CD14-positive monocyte (primary cell): Measurements from ENCODE around the gene TMEM192. TPM values are rescaled to one million over a fixed set of nuclear protein-coding genes. Genes with fewer than 3 reads are reported as not detected.

Experiments used
- DNase-seq, 3 donors: peaks; one replicate each; pipeline ENCODE4 v3.0.0-alpha.2; 2011 to 2022
- H2AFZ ChIP-seq: 2 replicates; pipeline ENCODE4 v1.6.0; 2012; ENCODE audit warnings: mild to moderate bottlenecking, low read depth, low read length, inconsistent platforms; ENCODE audit not compliant: insufficient read depth, poor library complexity, severe bottlenecking
- H3K27ac ChIP-seq, 2 donors: 1 replicate in 1 of 2; 2 replicates in 1 of 2; pipeline ENCODE4 v1.5.1; 2012 to 2013; ENCODE audit warnings: low read length in 2 of 2, control low read depth in 1 of 2, inconsistent platforms in 1 of 2, low read depth in 1 of 2, mild to moderate bottlenecking in 1 of 2
- H3K27me3 ChIP-seq, 2 donors: one replicate each; pipeline versions ENCODE4 v1.6.0 to v1.6.1; 2011 to 2013; ENCODE audit warnings: low read length in 2 of 2; ENCODE audit not compliant: control insufficient read depth in 2 of 2, insufficient read depth in 2 of 2
- H3K36me3 ChIP-seq, 2 donors: replicated peaks in 1 of 2; 1 replicate in 1 of 2; 2 replicates in 1 of 2; pipeline versions ENCODE4 v1.5.1 to v1.6.1; 2012 to 2013; ENCODE audit warnings: low read length in 2 of 2, control low read depth in 1 of 2, inconsistent platforms in 1 of 2, mild to moderate bottlenecking in 1 of 2; ENCODE audit not compliant: insufficient read depth in 2 of 2, control insufficient read depth in 1 of 2
- H3K4me1 ChIP-seq, 2 donors: 1 replicate in 1 of 2; 2 replicates in 1 of 2; pipeline versions ENCODE4 v1.5.1 to v1.6.1; 2012 to 2013; ENCODE audit warnings: low read length in 2 of 2, control low read depth in 1 of 2, inconsistent platforms in 1 of 2, mild to moderate bottlenecking in 1 of 2, moderate library complexity in 1 of 2; ENCODE audit not compliant: insufficient read depth in 2 of 2, control insufficient read depth in 1 of 2
- H3K4me2 ChIP-seq: replicated peaks from 2 replicates; pipeline ENCODE3; 2012; ENCODE audit warnings: low read length, moderate library complexity, mild to moderate bottlenecking; ENCODE audit not compliant: poor library complexity, severe bottlenecking; ENCODE audit errors: extremely low read depth
- H3K4me3 ChIP-seq, 3 experiments: fragments of 200-600 bp in 1 of 3; sonication (generic) in 1 of 3; replicated peaks in 1 of 3; 1 replicate in 2 of 3; 2 replicates in 1 of 3; pipeline ENCODE4 v1.5.1; 2011 to 2013; ENCODE audit warnings: low read length in 3 of 3, mild to moderate bottlenecking in 3 of 3, control low read depth in 2 of 3, low read depth in 2 of 3, inconsistent platforms in 1 of 3, moderate library complexity in 1 of 3
- H3K79me2 ChIP-seq: 2 replicates; pipeline ENCODE4 v1.6.0; 2012; ENCODE audit warnings: mild to moderate bottlenecking, control low read depth, inconsistent platforms, low read length, moderate library complexity; ENCODE audit not compliant: insufficient read depth
- H3K9ac ChIP-seq: 2 replicates; pipeline ENCODE4 v1.6.0; 2017; ENCODE audit warnings: low read length, mild to moderate bottlenecking; ENCODE audit not compliant: insufficient read depth, poor library complexity, severe bottlenecking
- H3K9me3 ChIP-seq, 2 donors: replicated peaks in 1 of 2; 1 replicate in 1 of 2; 2 replicates in 1 of 2; pipeline versions ENCODE4 v1.5.1 to v1.6.1; 2012 to 2013; ENCODE audit warnings: low read length in 2 of 2, control low read depth in 1 of 2; ENCODE audit not compliant: control insufficient read depth in 1 of 2, insufficient read depth in 1 of 2
- H4K20me1 ChIP-seq: 2 replicates; pipeline ENCODE4 v1.6.0; 2012; ENCODE audit warnings: mild to moderate bottlenecking, low read length, control low read depth, moderate library complexity; ENCODE audit not compliant: insufficient read depth
- H3K27ac Mint-ChIP-seq, 7 donors: one replicate each; pipeline ENCODE4 v1.8.0; 2020; ENCODE audit warnings: mild to moderate bottlenecking in 7 of 7, mixed read lengths in 7 of 7, moderate library complexity in 6 of 7, inconsistent platforms in 2 of 7
- H3K27me3 Mint-ChIP-seq, 3 donors: one replicate each; pipeline ENCODE4 v1.8.0; 2021 to 2022; ENCODE audit warnings: low read depth in 3 of 3, mild to moderate bottlenecking in 3 of 3, mixed read lengths in 3 of 3, moderate library complexity in 3 of 3, inconsistent platforms in 1 of 3
- H3K36me3 Mint-ChIP-seq, 2 donors: one replicate each; pipeline ENCODE4 v1.8.0; 2020; ENCODE audit warnings: mixed read lengths in 2 of 2, inconsistent platforms in 1 of 2, mild to moderate bottlenecking in 1 of 2
- H3K4me1 Mint-ChIP-seq: one replicate; pipeline ENCODE4 v1.8.0; 2020; ENCODE audit warnings: mild to moderate bottlenecking, mixed read lengths
- H3K4me3 Mint-ChIP-seq, 2 donors: one replicate each; pipeline ENCODE4 v1.8.0; 2020; ENCODE audit warnings: mild to moderate bottlenecking in 2 of 2, mixed read lengths in 2 of 2, moderate library complexity in 1 of 2
- H3K9me3 Mint-ChIP-seq, 7 donors: one replicate each; pipeline ENCODE4 v1.8.0; 2020 to 2022; ENCODE audit warnings: mixed read lengths in 7 of 7, mild to moderate bottlenecking in 6 of 7, moderate library complexity in 6 of 7, inconsistent platforms in 2 of 7
- WGBS: methylation state at CpG from one replicate; pipeline ENCODE4 v1.1.5; 2013; ENCODE audit warnings: missing lambda C conversion rate; ENCODE audit not compliant: insufficient coverage; 5-methylcytosine and 5-hydroxymethylcytosine counted together
- intact Hi-C, 2 donors: fragments of 100-400 bp; cut with micrococcal nuclease; formaldehyde crosslinking; loops; one replicate each; pipeline versions ENCODE4 v1.15.0 to v1.15.1; 2023
- polyA plus RNA-seq, 3 donors: library from polyadenylated mRNA; depleted of rRNA in 1 of 3; unstranded in 2 of 3; stranded (reverse) in 1 of 3; fragments of 300-500 nt in 2 of 3; fragments of >200 nt in 1 of 3; fragmentation: Illumina TruSeq in 2 of 3; gene quantifications; 1 replicate in 2 of 3; 2 replicates in 1 of 3; pipeline ENCODE4 v1.2.3, GENCODE V29; 2012 to 2021
- TF ChIP-seq, protein P1 (sequence below): fragments of 200-600 bp; IDR thresholded peaks from one replicate; pipeline ENCODE4 v1.8.0; 2022; ENCODE audit warnings: antibody characterized with exemption, mild to moderate bottlenecking

Gene TMEM192
- polyA plus RNA-seq, 3 donors: 7.3 to 22.4 (median 15.5) TPM

- H3K9me3 Mint-ChIP-seq: peaks cover 0 to 3% (median 0%) of the 10 kb centered on the region in 7 donors
- no peak overlapping the region for H3K9ac ChIP-seq
- TF ChIP-seq, protein P1, sequence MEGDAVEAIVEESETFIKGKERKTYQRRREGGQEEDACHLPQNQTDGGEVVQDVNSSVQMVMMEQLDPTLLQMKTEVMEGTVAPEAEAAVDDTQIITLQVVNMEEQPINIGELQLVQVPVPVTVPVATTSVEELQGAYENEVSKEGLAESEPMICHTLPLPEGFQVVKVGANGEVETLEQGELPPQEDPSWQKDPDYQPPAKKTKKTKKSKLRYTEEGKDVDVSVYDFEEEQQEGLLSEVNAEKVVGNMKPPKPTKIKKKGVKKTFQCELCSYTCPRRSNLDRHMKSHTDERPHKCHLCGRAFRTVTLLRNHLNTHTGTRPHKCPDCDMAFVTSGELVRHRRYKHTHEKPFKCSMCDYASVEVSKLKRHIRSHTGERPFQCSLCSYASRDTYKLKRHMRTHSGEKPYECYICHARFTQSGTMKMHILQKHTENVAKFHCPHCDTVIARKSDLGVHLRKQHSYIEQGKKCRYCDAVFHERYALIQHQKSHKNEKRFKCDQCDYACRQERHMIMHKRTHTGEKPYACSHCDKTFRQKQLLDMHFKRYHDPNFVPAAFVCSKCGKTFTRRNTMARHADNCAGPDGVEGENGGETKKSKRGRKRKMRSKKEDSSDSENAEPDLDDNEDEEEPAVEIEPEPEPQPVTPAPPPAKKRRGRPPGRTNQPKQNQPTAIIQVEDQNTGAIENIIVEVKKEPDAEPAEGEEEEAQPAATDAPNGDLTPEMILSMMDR: no peak
- no peaks in the 10 kb centered on the region for H3K4me1 Mint-ChIP-seq
- H2AFZ ChIP-seq: no peak overlapping the region
- peaks cover 0 to 1% (median 0%) of the 10 kb centered on the region in 3 donors for H3K27me3 Mint-ChIP-seq
- no peaks in the 10 kb centered on the region for H3K36me3 ChIP-seq
- no peak overlapping the region for H3K4me3 ChIP-seq
- intact Hi-C loops: no loop called here
- no CpG with 5 or more reads among the region's 4 CpGs for WGBS
- H4K20me1 ChIP-seq: no peaks in the 10 kb centered on the region
- H3K36me3 Mint-ChIP-seq: no peaks in the 10 kb centered on the region
- H3K27ac ChIP-seq: no peak overlapping the region
- H3K27me3 ChIP-seq: no peaks in the 10 kb centered on the region
- H3K79me2 ChIP-seq: no peaks in the 10 kb centered on the region
- no peak for DNase-seq
- no peaks in the 10 kb centered on the region for H3K4me1 ChIP-seq
- H3K27ac Mint-ChIP-seq: no peak overlapping the region
- H3K4me3 Mint-ChIP-seq: no peak overlapping the region
- no peak overlapping the region for H3K4me2 ChIP-seq
- no peaks in the 10 kb centered on the region for H3K9me3 ChIP-seq
These were observed 53.3 kb downstream of the TMEM192 start for GRCh38 chr4:165059386-165059785.

DNA sequence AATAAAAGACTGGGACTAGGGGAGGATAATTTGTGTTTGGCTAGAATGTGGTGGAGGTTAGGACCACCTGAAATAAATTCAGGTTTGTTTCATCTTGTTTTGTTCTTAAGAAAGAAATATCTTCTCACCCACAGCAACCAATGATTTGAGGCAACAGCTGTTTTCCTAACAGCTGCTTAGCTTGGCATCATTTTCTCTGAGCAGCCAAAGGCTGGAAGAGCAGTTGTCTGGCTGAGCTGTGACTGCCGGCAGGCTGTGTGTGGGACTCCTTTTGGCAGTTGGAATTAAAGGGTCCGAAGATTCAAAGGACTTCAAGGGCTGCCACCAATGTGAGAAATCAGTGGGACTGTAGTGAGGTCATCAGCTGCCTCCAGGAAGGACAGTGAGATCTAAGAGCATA is 54.0 kb downstream of the TMEM192 start:
- Mint-ChIP-seq H3K4me3 (no peak overlapping the region), H3K27me3 (peaks cover 0 to 1% (median 0%) of the 10 kb centered on the region in 3 donors), H3K27ac (no peak overlapping the region), H3K36me3 (no peaks in the 10 kb centered on the region), H3K9me3 (no peaks in the 10 kb centered on the region), H3K4me1 (no peaks in the 10 kb centered on the region)
- TF ChIP-seq, protein P1: no peak
- Histone ChIP-seq H4K20me1 (no peaks in the 10 kb centered on the region), H3K27ac (no peak overlapping the region), H3K36me3 (no peaks in the 10 kb centered on the region), H3K4me3 (no peak overlapping the region), H3K9ac (no peak overlapping the region), H3K4me1 (no peaks in the 10 kb centered on the region), H3K79me2 (no peaks in the 10 kb centered on the region), H3K9me3 (no peaks in the 10 kb centered on the region), H2AFZ (no peak overlapping the region), H3K4me2 (no peak overlapping the region), H3K27me3 (no peaks in the 10 kb centered on the region)
- intact Hi-C loops: no loop called here
- DNase-seq: no peak
- WGBS: 60% methylated on average over 1 of the region's 2 CpGs
